ENCODE results near the gene NPTX1.

DNA sequence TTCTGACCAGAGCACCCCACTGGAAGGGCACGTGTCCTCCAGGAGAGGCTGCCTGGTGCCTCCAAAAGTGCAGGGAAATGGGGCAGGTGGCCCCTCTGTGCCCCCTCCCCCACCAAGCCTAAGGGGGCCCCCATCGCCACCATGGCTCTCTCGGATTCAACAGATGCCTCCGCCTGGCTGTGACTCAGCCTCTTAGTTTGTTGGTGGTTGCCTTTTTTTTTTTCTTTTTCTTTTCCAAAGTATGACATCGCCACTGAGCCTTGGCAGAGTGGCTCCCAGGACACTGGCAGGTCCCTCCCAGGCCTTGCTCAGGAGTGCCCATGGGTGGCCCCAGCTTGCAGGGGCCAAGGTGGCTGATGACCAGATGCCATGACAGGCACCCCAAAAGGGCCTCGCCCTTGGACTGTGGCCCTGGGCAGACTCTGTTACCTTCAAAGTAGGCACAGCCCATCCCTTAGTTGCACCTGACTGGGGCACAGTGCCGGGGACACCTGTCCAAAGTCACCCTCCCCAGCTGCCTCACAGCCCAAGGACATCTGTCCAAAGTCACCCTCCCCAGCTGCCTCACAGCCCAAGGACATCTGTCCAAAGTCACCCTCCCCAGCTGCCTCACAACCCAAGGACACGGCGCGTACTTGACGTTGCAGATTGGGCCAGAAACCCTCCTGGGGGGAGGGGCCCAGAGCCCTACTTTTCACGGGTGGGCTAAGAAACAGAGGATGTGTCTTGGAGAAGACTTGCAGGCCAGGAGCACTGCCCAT, 29.6 kb downstream of the NPTX1 start:
- TF ChIP-seq, protein P1, sequence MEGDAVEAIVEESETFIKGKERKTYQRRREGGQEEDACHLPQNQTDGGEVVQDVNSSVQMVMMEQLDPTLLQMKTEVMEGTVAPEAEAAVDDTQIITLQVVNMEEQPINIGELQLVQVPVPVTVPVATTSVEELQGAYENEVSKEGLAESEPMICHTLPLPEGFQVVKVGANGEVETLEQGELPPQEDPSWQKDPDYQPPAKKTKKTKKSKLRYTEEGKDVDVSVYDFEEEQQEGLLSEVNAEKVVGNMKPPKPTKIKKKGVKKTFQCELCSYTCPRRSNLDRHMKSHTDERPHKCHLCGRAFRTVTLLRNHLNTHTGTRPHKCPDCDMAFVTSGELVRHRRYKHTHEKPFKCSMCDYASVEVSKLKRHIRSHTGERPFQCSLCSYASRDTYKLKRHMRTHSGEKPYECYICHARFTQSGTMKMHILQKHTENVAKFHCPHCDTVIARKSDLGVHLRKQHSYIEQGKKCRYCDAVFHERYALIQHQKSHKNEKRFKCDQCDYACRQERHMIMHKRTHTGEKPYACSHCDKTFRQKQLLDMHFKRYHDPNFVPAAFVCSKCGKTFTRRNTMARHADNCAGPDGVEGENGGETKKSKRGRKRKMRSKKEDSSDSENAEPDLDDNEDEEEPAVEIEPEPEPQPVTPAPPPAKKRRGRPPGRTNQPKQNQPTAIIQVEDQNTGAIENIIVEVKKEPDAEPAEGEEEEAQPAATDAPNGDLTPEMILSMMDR (conservative IDR thresholded peaks at IDR 0.05 in 1 of 2, IDR thresholded peaks at IDR 0.05 in 1 of 2; ENCODE audit: extremely low read depth in 1 of 2, insufficient read depth in 1 of 2, low read depth in 1 of 2, low read length in 2 of 2): no peak
- no peak for TF ChIP-seq EZH2 (IDR thresholded peaks at IDR 0.05; ENCODE audit: borderline replicate concordance, low read length)

Data from mammary epithelial cell (primary cell).